ENCODE results near the gene PPP1R15A.

The PPP1R15A gene

DNA sequence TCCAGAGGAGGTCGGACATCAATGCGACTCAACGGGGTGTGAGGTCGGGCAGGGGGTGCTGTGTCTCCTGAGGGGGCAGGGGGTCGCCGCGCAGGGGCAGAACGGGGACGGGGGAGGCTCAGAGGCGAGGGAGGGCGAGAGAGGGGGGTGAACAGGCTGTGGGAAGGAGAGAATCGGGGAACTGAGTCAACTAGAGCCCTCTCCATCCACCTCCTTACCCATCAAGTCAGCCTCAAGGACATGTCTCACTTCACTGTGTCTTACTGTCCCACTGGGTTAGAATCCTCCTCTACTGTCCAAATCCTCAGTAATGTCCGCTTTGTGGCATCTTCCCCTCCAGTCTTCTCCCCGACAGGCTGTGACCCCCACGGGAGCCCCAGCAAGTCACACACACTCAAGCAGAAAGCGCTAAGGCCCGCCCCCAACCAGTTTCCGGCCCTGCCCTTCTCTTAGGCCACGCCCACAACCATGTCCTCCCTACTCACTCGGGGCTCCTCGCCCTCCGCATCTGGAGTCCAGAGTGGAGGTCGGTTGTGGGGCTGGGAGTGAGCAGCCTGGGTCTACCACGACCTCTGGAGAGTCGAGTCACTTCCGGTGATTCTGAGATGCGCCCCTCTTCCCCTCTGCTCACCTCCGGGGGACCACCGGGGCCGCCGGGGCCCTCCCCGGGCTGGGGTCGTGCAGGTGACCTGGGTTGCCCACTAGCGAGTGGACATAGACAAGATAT is 13.1 kb upstream of the PPP1R15A start:
- FAIRE-seq (no peak), DNase-seq (ENCODE audit: insufficient read length, low spot score) (no peak)
- TF ChIP-seq, protein P1, sequence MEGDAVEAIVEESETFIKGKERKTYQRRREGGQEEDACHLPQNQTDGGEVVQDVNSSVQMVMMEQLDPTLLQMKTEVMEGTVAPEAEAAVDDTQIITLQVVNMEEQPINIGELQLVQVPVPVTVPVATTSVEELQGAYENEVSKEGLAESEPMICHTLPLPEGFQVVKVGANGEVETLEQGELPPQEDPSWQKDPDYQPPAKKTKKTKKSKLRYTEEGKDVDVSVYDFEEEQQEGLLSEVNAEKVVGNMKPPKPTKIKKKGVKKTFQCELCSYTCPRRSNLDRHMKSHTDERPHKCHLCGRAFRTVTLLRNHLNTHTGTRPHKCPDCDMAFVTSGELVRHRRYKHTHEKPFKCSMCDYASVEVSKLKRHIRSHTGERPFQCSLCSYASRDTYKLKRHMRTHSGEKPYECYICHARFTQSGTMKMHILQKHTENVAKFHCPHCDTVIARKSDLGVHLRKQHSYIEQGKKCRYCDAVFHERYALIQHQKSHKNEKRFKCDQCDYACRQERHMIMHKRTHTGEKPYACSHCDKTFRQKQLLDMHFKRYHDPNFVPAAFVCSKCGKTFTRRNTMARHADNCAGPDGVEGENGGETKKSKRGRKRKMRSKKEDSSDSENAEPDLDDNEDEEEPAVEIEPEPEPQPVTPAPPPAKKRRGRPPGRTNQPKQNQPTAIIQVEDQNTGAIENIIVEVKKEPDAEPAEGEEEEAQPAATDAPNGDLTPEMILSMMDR (IDR thresholded peaks at IDR 0.05; ENCODE audit: insufficient read depth, missing control alignments): no peak

DNA sequence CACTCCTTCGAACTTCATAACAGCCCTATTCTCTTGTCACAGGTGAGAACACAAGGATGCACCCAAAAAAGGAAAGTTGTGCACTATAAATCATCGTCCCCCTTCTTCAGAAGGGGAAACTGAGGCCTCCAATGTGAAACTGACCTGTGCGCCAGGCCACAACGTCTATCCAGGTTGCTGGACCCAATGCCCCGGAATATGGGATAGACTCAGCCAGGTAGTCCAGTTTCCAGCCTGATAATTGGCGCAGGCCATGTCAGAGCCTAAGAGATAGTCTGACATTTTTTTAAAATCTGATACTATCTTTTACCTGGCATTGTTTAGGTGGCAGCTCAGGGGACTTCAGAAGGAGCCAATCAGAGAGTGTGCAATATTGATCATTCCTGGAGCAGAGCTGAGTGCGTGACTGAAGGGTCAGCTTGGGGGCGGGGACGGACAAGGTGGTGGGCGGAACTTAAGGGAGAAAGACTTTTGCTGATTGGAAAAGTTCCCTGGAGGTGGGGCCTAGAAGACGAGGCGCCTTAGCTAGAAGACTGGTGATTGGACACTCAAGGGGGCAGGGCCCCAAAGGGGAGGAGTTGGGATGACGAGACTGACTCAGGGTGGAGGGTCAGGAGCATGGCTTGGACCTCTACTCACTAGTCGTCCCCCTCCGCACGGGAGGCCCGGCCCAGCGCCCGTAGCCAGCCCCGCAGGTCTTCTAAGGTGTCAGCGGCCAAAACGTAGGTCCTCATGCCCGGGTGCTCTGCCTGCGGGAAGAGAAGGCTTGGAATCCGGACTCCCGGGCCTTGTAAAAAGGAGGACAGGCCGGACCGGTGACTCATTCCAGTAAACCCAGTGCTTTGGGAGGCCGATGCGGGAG is 12.3 kb upstream of the PPP1R15A start:
- TF ChIP-seq, protein P1 (IDR thresholded peaks at IDR 0.05; ENCODE audit: insufficient read depth, missing control alignments): no peak
- no peak for FAIRE-seq
- DNase-seq (ENCODE audit: insufficient read length, low spot score): no peak

DNA sequence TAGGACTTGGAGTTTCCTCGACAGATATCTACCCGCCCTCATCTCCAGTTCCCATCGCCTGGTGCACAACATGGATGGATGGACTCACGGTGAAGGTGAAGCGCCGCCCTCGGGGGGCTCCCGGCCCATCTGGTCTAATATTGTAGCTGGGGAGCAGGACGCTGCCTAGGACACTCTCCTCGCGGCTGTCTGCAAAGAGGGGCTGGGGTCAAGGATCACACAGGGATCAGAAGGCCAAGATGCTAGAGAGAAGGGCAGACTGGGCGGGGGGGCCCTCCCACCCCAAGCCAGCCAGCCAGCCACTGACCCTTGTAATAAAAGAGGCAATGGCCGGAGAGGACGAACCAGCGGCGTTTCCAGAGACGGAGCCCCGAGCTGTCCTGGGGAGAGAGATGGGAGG is 10.9 kb upstream of the PPP1R15A start:
- TF ChIP-seq, protein P1 (IDR thresholded peaks at IDR 0.05; ENCODE audit: insufficient read depth, missing control alignments): no peak
- no peak for FAIRE-seq
- DNase-seq (ENCODE audit: insufficient read length, low spot score): no peak

GRCh38 chr19:48862827-48863226 is 9.4 kb upstream of the PPP1R15A start:
- no peak for FAIRE-seq
- TF ChIP-seq, protein P1 (IDR thresholded peaks at IDR 0.05; ENCODE audit: insufficient read depth, missing control alignments): no peak
- no peak for DNase-seq (ENCODE audit: insufficient read length, low spot score)

DNA sequence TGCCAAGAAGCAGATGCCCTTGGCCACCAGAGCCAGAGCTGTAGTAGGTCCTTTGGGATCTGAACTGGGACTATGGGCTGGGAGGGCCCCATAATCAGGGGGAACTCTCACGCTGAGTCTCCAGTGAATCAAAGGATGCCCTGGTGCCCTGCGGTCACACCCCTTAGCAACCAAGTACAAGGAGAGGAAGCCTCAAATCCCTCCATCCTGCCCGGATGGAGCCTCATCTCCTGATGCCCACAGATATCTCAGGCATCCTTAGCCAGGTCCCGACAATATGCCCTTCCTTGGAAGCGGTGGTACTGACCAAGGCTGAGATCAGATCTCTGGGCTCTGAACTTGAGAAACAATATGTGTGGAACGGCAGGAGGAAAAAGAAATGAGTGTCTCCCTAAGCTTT is 5.5 kb upstream of the PPP1R15A start:
- FAIRE-seq (no peak), DNase-seq (ENCODE audit: insufficient read length, low spot score) (no peak)
- TF ChIP-seq, protein P1 (IDR thresholded peaks at IDR 0.05; ENCODE audit: insufficient read depth, missing control alignments): no peak

DNA sequence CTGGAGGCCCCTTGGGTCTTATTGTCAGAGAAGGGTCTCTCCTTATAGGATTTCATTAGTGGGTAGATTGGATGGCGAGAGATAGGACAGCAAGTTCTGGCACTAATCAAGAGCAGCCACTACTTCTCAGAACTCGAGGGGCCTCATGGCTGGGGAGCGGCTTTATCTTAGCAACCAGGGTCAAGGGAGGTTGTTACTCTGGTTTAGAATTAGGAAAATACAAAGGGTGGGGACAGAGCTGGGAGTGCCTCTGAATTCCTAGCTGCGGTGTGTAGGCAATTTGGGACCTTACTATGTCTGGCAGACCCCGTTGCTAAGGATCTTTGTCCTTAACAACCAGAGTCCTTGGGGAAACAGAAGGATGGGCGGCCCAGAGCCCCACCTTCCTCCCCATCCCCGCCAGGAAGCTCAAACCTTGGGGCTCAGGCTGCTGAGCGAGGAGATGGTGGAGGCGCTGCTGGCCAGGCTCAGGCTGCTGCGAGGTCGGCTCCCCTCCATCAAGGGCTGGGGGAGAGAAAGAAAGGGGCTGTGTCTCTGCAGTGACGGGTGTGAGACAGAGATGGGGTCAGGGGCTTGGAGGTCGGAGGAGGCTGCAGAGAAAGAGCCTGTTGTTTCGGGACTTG is 5.0 kb upstream of the PPP1R15A start:
- TF ChIP-seq, protein P1 (IDR thresholded peaks at IDR 0.05; ENCODE audit: insufficient read depth, missing control alignments): no peak
- DNase-seq (ENCODE audit: insufficient read length, low spot score): no peak
- no peak for FAIRE-seq

All from D721Med (cell line).